Activated CD8-positive, alpha-beta memory T cell treated with anti-CD3 and anti-CD28 coated beads for 36 hours (primary cell): ENCODE measurements around the gene PGAP3. TPM values are rescaled to one million over a fixed set of nuclear protein-coding genes. Genes with fewer than 3 reads are reported as not detected.
"Not testable (repeated sequence)": the region's sequence is repeated elsewhere in the genome, so short reads cannot be mapped to it uniquely, and the experiment has no call there.

ENCODE experiments used
- CTCF ChIA-PET: fragments of 350-600 bp; sonication (Branson Sonifier 250); formaldehyde crosslinking; loops from one replicate; lab custom pipeline; 2021; ENCODE audit warnings: antibody characterized with exemption; lab: Charles Lee
- POLR2A ChIA-PET: fragments of 350-600 bp; sonication (Branson Sonifier 250); formaldehyde crosslinking; loops from one replicate; lab custom pipeline; 2021; ENCODE audit warnings: antibody characterized with exemption; lab: Charles Lee
- total RNA-seq, 2 experiments: library from RNA; stranded (reverse); gene quantifications; one replicate each; pipeline ENCODE4 v1.2.3, GENCODE V29; 2021

The PGAP3 gene
- total RNA-seq, 2 experiments from 2014 or later = 6.6 to 8.6 TPM

DNA sequence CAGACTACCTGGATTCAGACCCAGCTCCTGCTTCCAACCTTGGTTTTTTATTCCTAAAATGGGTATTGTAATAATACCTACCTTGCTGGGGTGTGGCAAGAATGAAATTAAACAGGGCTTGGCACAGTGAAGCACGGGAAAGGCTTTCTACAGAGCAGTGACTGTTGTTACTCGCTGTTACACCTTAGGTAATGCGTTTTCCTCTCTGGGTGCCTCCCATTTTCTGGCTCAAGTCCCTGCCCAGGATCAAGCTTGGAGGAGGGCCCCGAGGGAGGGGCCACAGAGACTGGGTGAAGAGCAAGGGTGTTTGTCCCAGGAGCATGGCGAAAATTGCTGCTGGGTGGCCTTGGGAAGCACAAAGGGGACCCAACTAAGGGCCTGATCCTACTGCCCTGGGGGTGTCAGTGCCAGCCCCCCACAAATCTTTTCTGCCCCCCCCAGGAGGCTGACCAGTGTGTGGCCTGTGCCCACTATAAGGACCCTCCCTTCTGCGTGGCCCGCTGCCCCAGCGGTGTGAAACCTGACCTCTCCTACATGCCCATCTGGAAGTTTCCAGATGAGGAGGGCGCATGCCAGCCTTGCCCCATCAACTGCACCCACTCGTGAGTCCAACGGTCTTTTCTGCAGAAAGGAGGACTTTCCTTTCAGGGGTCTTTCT, 29.2 kb upstream of the PGAP3 start:
- POLR2A ChIA-PET = no interaction called here
- CTCF ChIA-PET = interaction anchor here (0.9 to 1.1 kb wide), 2 partner anchors 13 to 95 kb away, joined by 3 to 7 read pairs; partner anchors contain the start of gene MIEN1

DNA sequence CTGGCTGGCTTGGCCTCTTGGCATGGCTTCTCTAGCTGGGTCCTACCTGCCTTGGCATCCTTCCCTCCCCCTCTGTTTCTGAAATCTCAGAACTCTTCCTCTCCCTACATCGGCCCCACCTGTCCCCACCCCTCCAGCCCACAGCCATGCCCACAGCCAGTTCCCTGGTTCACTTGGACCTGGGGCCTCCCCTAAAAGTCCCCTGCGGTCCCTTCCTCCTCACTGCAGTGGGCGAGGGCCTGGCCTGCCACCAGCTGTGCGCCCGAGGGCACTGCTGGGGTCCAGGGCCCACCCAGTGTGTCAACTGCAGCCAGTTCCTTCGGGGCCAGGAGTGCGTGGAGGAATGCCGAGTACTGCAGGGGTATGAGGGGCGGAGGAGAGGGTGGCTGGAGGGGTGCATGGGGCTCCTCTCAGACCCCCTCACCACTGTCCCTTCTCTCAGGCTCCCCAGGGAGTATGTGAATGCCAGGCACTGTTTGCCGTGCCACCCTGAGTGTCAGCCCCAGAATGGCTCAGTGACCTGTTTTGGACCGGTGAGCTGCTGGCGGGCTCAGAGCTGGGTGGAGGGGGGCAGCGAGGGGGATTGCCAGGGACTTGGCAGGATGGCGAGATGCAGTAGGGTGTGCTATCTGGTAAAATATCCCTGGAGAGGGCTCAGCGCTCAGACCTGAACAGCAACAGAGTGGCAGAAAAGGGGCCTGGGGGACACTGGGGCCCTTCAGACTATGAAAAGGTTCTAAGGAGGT, 28.4 kb upstream of the PGAP3 start:
- CTCF ChIA-PET = interaction anchor here (0.9 to 1.1 kb wide), 2 partner anchors 13 to 94 kb away, joined by 3 to 7 read pairs; partner anchors contain the start of gene MIEN1

DNA sequence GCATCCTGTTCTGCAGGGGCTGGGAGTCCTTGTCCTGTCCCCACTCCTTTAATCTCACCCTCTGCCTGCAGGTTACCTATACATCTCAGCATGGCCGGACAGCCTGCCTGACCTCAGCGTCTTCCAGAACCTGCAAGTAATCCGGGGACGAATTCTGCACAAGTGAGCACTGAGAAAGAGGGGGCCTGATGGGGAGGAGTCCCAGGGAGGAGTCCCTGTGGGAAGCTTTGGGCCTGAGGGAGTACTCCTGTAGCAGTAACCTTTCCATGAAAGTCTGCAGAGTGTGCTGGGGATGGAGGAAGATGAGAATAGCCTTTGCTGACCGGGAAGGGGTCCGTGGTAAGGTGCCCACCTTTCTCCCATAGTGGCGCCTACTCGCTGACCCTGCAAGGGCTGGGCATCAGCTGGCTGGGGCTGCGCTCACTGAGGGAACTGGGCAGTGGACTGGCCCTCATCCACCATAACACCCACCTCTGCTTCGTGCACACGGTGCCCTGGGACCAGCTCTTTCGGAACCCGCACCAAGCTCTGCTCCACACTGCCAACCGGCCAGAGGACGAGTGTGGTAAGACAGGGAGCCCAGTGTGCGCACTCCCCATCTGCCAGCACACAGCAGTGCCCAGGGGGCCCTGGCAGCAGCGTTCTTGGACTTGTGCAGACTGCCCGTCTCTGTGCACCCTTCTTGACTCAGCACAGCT, 27.7 kb upstream of the PGAP3 start:
- POLR2A ChIA-PET = no interaction called here
- CTCF ChIA-PET = interaction anchor here (1.0 kb wide), 1 partner anchor 149 kb away, joined by 3 read pairs; no protein-coding TSS in a partner anchor

More for the DNA sequence above, 28.4 kb upstream of the PGAP3 start:
- POLR2A ChIA-PET = no interaction called here

DNA sequence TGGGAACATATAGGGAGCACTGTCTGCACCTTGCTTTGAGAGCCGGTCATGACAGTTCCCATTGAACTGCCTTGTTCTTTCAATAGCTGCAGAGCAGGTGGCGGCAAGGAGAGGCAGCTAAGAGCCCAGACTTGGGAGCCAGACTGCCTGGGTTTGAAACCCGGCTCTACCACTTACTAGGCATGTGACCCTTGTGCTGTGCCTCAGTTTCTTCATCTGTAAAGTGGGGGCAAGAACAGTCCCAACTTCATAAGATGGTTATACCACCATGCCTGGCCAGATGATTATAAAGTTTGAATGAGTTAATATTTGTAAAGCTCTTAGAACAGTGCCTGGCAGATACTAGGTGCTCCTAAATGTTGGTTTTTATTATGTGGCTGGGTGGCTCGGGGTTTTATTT, 26.4 kb upstream of the PGAP3 start:
- POLR2A ChIA-PET = no interaction called here

DNA sequence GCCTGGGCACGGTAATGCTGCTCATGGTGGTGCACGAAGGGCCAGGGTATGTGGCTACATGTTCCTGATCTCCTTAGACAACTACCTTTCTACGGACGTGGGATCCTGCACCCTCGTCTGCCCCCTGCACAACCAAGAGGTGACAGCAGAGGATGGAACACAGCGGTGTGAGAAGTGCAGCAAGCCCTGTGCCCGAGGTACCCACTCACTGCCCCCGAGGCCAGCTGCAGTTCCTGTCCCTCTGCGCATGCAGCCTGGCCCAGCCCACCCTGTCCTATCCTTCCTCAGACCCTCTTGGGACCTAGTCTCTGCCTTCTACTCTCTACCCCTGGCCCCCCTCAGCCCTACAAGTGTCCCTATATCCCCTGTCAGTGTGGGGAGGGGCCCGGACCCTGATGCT, 24.0 kb upstream of the PGAP3 start:
- ChIA-PET CTCF (no interaction called here), POLR2A (no interaction called here)

More for the DNA sequence above, 26.4 kb upstream of the PGAP3 start:
- CTCF ChIA-PET = interaction anchor here (1.1 kb wide), 1 partner anchor 93 kb away, joined by 5 read pairs; no protein-coding TSS in a partner anchor

DNA sequence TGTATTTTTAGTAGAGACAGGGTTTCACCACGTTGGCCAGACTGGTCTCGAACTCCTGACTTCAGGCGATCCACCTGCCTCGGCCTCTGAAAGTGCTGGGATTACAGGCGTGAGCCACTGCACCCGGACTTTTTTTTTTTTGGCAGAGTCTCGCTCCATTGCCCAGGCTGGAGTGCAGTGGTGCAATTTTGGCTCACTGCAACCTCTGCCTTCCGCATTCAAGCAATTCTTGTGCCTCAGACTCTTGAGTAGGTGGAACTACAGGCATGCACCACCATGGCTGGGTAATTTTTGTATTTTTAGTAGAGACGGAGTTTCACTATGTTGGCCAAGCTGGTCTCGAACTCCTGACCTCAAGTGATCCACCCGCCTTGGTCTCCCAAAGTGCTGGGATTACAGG, 23.2 kb upstream of the PGAP3 start:
- POLR2A ChIA-PET, CTCF ChIA-PET: not testable (repeated sequence)

DNA sequence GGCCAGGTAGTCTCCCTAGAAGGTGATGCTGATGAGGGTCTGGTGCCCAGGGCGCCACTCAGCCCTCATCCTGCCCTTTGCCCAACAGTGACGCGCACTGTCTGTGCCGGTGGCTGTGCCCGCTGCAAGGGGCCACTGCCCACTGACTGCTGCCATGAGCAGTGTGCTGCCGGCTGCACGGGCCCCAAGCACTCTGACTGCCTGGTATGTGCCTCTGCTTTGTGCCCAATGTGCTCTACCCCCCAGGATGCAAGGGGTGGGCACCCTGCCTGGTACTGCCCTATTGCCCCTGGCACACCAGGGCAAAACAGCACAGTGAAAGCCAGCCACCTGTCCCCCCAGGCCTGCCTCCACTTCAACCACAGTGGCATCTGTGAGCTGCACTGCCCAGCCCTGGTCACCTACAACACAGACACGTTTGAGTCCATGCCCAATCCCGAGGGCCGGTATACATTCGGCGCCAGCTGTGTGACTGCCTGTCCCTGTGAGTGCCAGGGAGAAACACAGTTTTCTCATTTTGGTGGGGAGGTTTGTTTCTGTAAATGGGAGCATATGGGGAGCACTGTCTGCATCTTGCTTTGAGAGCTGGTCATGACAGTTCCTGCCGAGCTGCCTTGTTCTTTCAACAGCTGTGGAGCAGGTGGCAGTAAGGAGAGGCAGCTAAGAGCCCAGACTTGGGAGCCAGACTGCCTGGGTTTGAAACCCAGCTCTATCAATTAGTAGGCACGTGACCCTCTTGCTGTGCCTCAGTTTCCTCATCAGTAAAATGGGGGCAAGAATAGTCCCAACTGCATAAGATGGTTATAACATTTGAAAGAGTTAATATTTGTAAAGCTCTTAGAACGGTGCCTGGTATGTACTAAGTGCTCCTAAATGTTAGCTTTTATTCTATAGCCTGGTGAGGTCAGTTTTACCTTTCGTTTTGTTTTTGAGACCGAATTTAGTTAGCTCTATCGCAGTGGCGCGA, 22.4 kb upstream of the PGAP3 start:
- POLR2A ChIA-PET = no interaction called here

DNA sequence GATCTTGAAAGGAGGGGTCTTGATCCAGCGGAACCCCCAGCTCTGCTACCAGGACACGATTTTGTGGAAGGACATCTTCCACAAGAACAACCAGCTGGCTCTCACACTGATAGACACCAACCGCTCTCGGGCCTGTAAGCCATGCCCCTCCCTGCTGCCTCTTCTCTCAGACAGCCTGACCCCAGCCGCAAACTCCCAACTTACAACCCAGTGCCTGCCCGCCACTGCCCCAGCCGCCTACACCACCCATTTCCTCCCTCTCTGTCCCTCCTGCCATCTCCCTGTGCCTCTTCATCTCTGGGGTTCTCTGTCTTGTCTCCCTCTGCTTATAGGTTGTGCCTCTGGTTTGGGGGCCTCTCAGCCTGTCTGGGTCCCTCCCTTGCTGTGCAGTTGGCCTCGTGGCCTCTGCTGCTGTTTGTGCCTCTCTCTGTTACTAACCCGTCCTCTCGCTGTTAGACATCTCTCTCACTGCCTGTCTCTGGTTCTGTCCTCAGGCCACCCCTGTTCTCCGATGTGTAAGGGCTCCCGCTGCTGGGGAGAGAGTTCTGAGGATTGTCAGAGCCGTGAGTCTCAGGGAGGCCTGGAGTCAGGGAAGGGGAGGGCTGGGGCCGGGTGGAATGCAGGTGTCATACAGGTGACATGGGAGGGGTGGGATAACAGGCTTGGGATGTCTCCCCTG, 21.6 kb upstream of the PGAP3 start:
- ChIA-PET POLR2A (no interaction called here), CTCF (interaction anchor here (1.3 kb wide), 1 partner anchor 20 kb away, joined by 3 read pairs; no protein-coding TSS in a partner anchor)

More for the DNA sequence above, 22.4 kb upstream of the PGAP3 start:
- CTCF ChIA-PET = no interaction called here

DNA sequence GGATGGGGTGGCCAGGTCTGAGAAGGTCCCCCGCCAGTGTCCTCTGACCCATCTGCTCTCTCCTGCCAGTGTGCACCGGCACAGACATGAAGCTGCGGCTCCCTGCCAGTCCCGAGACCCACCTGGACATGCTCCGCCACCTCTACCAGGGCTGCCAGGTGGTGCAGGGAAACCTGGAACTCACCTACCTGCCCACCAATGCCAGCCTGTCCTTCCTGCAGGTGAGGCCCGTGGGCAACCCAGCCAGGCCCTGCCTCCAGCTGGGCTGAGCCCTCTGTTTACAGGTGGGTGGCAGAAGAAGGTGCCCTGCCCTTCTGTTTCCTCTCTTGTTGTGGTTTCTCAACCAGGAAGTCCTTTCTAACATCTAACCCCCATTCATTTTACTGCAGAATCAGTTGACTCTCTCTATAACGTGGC, 19.1 kb upstream of the PGAP3 start:
- CTCF ChIA-PET = interaction anchor here (1.3 kb wide), 1 partner anchor 85 kb away, joined by 3 read pairs; no protein-coding TSS in a partner anchor
- POLR2A ChIA-PET = no interaction called here

DNA sequence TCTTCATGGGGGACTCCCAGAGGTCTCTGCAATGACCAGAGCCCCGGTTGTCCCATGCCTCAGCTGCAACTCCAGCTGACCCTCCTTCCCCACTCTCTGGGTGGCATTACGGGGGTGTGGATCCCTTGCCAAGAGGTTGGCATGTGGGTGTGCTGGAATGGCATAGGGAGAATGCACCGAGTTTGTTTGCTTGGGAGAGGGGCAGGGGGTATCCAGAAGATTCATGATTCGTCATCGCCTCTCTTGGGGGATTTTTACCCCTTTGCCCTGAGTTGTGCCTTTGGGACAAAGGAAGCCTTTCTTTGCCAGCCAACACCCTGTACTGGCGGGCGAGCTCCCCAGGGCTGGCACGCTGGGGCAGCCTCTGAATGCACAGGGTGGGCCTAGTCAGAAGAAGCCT, 18.5 kb upstream of the PGAP3 start:
- ChIA-PET CTCF (interaction anchor here (1.3 kb wide), 1 partner anchor 85 kb away, joined by 3 read pairs; no protein-coding TSS in a partner anchor), POLR2A (no interaction called here)

DNA sequence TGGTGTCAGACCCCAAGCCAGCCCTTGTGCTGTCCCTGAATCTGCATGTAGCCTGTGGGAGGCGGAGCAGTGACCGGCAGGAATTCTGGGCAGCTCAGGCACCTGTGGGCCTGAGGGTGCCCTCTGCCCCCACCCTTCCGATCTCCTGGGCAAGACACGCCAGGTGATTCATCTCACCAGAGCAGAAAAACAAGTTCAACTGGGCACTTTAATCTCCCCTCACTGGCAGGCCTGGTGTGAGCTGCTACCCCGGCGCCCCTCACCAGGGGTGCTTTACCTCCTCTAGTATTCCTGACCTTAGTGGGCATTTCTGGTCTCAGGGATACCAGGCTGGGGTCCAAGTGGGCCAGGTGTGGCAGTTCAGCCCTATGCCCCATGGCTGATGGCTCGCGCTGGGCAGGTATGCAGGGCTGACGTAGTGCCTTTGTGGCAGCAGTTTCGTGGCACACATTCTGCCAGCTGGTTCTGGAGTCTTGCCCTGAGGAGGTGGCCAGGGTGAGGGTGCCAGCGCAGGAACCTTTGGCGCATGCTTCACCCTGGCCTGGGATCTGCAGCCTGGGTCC, 18.0 kb upstream of the PGAP3 start:
- CTCF ChIA-PET = interaction anchor here (1.3 kb wide), 1 partner anchor 84 kb away, joined by 3 read pairs; no protein-coding TSS in a partner anchor
- POLR2A ChIA-PET = no interaction called here

DNA sequence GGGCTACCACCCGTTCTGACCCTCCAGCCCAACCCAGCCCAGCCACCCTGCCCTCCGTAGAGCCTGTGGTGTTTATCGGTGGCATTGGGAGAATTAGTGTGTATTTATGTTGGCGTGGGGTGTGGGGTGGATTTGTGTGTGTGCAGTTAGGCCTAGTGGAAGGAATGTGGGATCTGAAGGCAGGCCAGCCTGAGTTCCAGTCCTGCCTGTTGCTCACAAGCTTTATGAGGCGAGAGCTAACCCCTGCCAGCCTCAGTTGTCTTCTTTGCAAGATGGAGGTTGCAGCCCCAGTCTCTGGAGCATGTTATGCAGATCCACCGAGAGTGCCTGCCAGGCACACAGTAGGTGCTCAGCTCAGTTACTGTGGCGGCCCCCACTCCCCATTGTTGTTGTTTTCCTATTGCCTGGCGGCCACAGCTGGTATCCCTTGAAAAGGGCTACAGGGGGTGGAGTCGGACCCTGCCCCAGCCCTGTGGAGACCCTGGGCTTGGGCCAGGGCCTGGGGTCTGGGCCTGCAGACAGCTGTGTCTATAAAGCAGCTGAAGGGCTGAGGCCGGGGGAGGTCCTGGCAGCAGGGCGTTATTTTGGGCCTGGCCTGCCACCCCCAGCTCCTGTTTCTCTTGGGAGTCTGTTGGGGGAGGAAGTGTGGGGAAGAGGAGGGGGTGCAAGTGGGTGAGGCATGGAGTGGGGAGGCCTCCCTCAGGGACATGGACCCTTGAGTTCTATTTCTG, 17.1 kb upstream of the PGAP3 start:
- ChIA-PET POLR2A (no interaction called here), CTCF (no interaction called here)

DNA sequence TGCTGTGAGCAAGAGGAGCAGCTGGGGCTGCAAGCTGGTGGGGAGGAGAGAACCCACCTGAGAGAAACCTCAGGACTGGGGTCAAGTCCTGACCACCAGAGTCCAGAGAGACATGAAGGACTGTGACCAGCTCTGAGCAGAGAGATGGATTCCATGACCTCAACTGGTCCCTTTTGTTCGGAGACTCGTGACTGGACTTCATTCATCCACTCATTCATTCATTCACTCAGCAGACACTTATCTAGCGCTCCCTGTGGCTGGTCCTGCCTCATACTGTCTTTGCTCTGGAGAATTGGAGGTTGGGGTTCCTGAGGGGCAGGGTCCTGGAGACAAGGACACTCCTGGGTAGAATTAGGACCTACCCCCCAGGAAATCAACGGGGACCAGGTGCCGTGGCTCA, 16.1 kb upstream of the PGAP3 start:
- ChIA-PET POLR2A (no interaction called here), CTCF (no interaction called here)

DNA sequence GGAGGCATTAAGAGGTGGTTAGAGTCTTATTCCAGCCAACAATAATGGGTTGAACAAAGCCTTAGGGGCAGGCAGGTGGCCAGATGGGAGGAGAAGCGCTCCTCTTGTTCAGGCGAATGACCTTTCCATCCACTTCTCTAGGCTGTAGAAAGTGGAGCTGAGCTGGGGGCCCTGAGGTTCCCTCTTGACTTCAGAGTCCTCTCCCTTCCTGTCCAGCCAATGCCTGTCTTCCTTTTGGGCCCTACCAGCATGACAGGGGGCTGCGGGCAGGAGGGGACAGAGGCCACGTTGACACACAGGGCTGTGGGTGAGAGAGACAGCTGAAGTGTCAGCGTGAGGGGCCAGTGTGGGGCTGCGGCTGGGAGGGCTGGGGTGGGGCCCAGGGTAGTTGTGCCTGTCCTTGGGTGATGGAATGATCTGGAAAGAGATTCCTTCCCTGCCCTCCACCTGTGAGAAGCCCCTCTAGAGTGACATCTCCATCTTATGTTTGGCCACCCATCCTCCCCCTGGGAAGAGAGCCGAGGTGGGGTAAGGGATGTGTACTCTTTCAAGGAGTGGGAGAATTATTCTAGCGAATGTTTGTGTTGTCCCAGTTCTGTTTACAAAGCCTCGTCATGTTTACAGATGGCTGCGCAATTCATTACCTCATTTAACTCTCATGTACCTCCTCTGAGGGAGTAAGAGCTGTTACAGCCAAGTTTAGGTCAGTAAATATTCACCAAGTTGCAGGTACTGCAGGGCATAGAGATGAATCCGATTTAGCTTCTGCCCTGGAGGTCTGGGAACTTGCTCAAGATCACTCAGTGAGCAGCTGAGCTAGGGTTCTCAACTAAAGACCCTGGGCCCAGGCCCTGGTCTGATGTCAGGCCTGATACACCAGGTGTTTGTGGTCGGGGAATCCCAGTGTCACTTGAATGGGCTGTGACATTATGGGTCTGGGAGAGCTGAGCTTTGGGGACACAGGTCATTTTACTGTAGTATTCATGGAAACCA, 15.3 kb upstream of the PGAP3 start:
- ChIA-PET POLR2A (no interaction called here), CTCF (interaction anchor here (0.7 to 1.2 kb wide), 2 partner anchors 49 to 141 kb away, joined by 3 to 4 read pairs; no protein-coding TSS in a partner anchor)

DNA sequence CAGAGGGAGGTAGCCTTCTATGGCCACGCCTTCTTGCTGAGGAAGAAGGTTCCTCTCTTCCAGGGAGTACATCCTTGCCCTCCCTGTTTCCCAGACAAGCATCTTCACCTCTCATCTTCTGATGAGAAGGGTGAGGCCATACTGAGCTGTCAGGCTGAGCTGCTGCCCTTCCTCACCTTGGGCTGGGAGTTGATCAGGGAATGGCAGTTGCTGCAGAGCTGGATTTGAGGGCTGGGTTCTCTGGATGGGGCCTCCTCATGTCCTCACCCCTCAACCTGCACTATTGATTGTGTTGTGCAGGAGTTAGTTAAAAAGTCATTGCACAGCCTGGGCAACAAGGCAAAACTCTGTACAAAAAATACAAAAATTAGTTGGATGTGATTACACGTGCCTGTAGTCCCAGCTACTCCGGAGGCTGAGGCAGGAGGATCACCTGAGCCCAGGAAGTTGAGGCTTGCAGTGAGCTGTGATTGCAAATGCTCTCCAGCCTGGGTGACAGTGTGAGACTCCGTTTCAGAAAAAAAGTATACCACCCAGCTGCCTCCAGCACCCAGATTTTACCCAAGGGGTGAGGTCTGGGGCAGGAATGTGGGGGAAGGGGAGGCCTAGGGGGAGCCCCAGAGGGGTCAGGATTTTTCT, 14.0 kb upstream of the PGAP3 start:
- ChIA-PET POLR2A (no interaction called here), CTCF (no interaction called here)
